Astrocyte (in vitro differentiated cells and primary cell): ENCODE results near the gene SH3RF1. TPM values are rescaled to one million over a fixed set of nuclear protein-coding genes. Genes with fewer than 3 reads are reported as not detected.

Source experiments
- DNase-seq: peaks from one replicate; pipeline ENCODE4 v3.0.0-alpha.2; 2010; ENCODE audit warnings: low read depth
- FAIRE-seq: peaks from 2 replicates; lab custom pipeline; 2011; peaks lifted over from hg19 to GRCh38; lab: Jason Lieb, UNC
- H2AFZ ChIP-seq: 2 replicates; pipeline ENCODE4 v1.6.0; 2012; ENCODE audit warnings: low read depth, low read length, inconsistent platforms
- H3K27ac ChIP-seq: 2 replicates; pipeline ENCODE4 v1.5.1; 2011; ENCODE audit warnings: low read depth, low read length, inconsistent platforms
- H3K27me3 ChIP-seq: 2 replicates; pipeline ENCODE4 v1.6.0; 2011; ENCODE audit warnings: low read length, inconsistent platforms; ENCODE audit not compliant: insufficient read depth
- H3K36me3 ChIP-seq: 2 replicates; pipeline ENCODE4 v1.5.1; 2011; ENCODE audit warnings: low read length, inconsistent platforms; ENCODE audit not compliant: insufficient read depth
- H3K4me1 ChIP-seq: 2 replicates; pipeline ENCODE4 v1.5.1; 2011; ENCODE audit warnings: low read length, inconsistent platforms; ENCODE audit not compliant: insufficient read depth
- H3K4me2 ChIP-seq: 2 replicates; pipeline ENCODE4 v1.6.0; 2012; ENCODE audit warnings: low read length, inconsistent platforms
- H3K4me3 ChIP-seq: 2 replicates; pipeline ENCODE4 v1.5.1; 2011; ENCODE audit warnings: low read depth, mild to moderate bottlenecking, low read length, inconsistent platforms; ENCODE audit not compliant: insufficient read depth
- H3K79me2 ChIP-seq: 2 replicates; pipeline ENCODE4 v1.6.0; 2012; ENCODE audit warnings: mild to moderate bottlenecking, low read length, inconsistent platforms; ENCODE audit not compliant: insufficient read depth
- H3K9ac ChIP-seq: 2 replicates; pipeline ENCODE4 v1.6.0; 2012; ENCODE audit warnings: mild to moderate bottlenecking, low read length, inconsistent platforms
- H3K9me3 ChIP-seq: 2 replicates; pipeline ENCODE4 v1.5.1; 2012; ENCODE audit warnings: low read depth, mild to moderate bottlenecking, low read length, inconsistent platforms; ENCODE audit not compliant: insufficient read depth
- H4K20me1 ChIP-seq: 2 replicates; pipeline ENCODE4 v1.6.0; 2012; ENCODE audit warnings: low read length, inconsistent platforms; ENCODE audit not compliant: insufficient read depth
- H3K27ac Mint-ChIP-seq: one replicate; pipeline ENCODE4 v1.8.0; 2021; ENCODE audit warnings: mild to moderate bottlenecking, mixed read lengths; ENCODE audit not compliant: unreplicated experiment
- H3K27me3 Mint-ChIP-seq: one replicate; pipeline ENCODE4 v1.8.0; 2021; ENCODE audit warnings: low read depth, mixed read lengths; ENCODE audit not compliant: unreplicated experiment
- H3K36me3 Mint-ChIP-seq: one replicate; pipeline ENCODE4 v1.8.0; 2021; ENCODE audit warnings: low read depth, mixed read lengths; ENCODE audit not compliant: unreplicated experiment
- H3K4me1 Mint-ChIP-seq: one replicate; pipeline ENCODE4 v1.8.0; 2021; ENCODE audit warnings: low read depth, mixed read lengths; ENCODE audit not compliant: unreplicated experiment
- H3K4me3 Mint-ChIP-seq: one replicate; pipeline ENCODE4 v1.8.0; 2021; ENCODE audit warnings: mild to moderate bottlenecking, moderate library complexity, mixed read lengths; ENCODE audit not compliant: unreplicated experiment
- H3K9me3 Mint-ChIP-seq: one replicate; pipeline ENCODE4 v1.8.0; 2021; ENCODE audit warnings: mild to moderate bottlenecking, mixed read lengths; ENCODE audit not compliant: unreplicated experiment
- EZH2 ChIP-seq: IDR thresholded peaks from 2 replicates; pipeline ENCODE4 v1.6.1; 2012; ENCODE audit warnings: mild to moderate bottlenecking, low read length, inconsistent platforms; ENCODE audit not compliant: insufficient read depth
- total RNA-seq: library from RNA; stranded (reverse); gene quantifications from 2 replicates; pipeline ENCODE4 v1.2.1, GENCODE V29; 2021
- TF ChIP-seq, protein P1 (sequence below): IDR thresholded peaks from 2 replicates; pipeline ENCODE4 v1.5.1; 2011; ENCODE audit warnings: low read depth, mild to moderate bottlenecking, inconsistent platforms, low read length, moderate library complexity; ENCODE audit not compliant: insufficient read depth

The SH3RF1 gene
- total RNA-seq, 1 donor from 2014 or later, result 25.9 TPM

GRCh38 chr4:169127314-169127713 lies 143.4 kb downstream of the SH3RF1 start:
- Histone ChIP-seq H3K79me2 (no peaks in the 10 kb centered on the region), H3K27me3 (no peaks in the 10 kb centered on the region), H4K20me1 (no peaks in the 10 kb centered on the region), H2AFZ (no peak overlapping the region), H3K4me1 (no peaks in the 10 kb centered on the region), H3K4me3 (no peak overlapping the region), H3K9me3 (no peaks in the 10 kb centered on the region), H3K4me2 (no peak overlapping the region), H3K9ac (no peak overlapping the region), H3K27ac (no peak overlapping the region), H3K36me3 (peaks cover 58% of the 10 kb centered on the region)
- no peak overlapping the region for H3K4me3 Mint-ChIP-seq
- FAIRE-seq, result no peak
- H3K4me1 Mint-ChIP-seq, result peaks cover 2% of the 10 kb centered on the region
- H3K36me3 Mint-ChIP-seq, result peaks cover 15% of the 10 kb centered on the region
- no peaks in the 10 kb centered on the region for H3K9me3 Mint-ChIP-seq
- no peak overlapping the region for H3K27ac Mint-ChIP-seq
- DNase-seq, result no peak
- no peak for TF ChIP-seq EZH2
- TF ChIP-seq, protein P1, sequence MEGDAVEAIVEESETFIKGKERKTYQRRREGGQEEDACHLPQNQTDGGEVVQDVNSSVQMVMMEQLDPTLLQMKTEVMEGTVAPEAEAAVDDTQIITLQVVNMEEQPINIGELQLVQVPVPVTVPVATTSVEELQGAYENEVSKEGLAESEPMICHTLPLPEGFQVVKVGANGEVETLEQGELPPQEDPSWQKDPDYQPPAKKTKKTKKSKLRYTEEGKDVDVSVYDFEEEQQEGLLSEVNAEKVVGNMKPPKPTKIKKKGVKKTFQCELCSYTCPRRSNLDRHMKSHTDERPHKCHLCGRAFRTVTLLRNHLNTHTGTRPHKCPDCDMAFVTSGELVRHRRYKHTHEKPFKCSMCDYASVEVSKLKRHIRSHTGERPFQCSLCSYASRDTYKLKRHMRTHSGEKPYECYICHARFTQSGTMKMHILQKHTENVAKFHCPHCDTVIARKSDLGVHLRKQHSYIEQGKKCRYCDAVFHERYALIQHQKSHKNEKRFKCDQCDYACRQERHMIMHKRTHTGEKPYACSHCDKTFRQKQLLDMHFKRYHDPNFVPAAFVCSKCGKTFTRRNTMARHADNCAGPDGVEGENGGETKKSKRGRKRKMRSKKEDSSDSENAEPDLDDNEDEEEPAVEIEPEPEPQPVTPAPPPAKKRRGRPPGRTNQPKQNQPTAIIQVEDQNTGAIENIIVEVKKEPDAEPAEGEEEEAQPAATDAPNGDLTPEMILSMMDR, result no peak
- no peaks in the 10 kb centered on the region for H3K27me3 Mint-ChIP-seq

DNA sequence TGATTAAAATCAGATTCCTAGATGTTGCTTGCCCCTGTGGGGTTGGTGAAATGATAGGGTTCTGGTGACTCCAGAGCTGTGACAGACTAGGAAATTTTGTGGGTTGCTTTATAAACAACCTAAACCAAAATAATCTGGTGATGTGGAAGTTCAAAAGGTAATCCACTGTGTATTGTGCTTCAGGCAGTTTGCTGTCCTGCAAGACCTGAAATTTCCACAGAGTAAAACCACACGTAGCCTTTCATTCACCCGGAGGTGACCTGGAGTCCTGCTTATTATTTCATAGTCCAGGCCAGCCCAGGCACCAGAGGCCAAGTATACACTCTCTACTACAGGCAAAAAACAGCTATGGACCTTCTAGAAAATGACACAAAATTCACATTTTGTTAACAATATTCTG lies 146.1 kb downstream of the SH3RF1 start:
- no peaks in the 10 kb centered on the region for H3K27me3 Mint-ChIP-seq
- Histone ChIP-seq H3K36me3 (peaks cover 64% of the 10 kb centered on the region), H3K4me3 (no peak overlapping the region), H2AFZ (no peak overlapping the region), H3K27me3 (no peaks in the 10 kb centered on the region), H4K20me1 (no peaks in the 10 kb centered on the region), H3K27ac (no peak overlapping the region), H3K9me3 (no peaks in the 10 kb centered on the region), H3K79me2 (no peaks in the 10 kb centered on the region), H3K4me1 (no peaks in the 10 kb centered on the region), H3K4me2 (no peak overlapping the region), H3K9ac (no peak overlapping the region)
- H3K4me1 Mint-ChIP-seq, result no peaks in the 10 kb centered on the region
- FAIRE-seq (peak; percentile 45), DNase-seq (no peak)
- peaks cover 11% of the 10 kb centered on the region for H3K36me3 Mint-ChIP-seq
- TF ChIP-seq, protein P1, result no peak
- no peak for TF ChIP-seq EZH2
- H3K27ac Mint-ChIP-seq, result no peak overlapping the region
- no peak overlapping the region for H3K4me3 Mint-ChIP-seq
- no peaks in the 10 kb centered on the region for H3K9me3 Mint-ChIP-seq

- DNase-seq (no peak), FAIRE-seq (no peak)
- Histone ChIP-seq H2AFZ (no peak overlapping the region), H3K27ac (no peak overlapping the region), H3K4me2 (no peak overlapping the region), H3K9ac (no peak overlapping the region), H3K79me2 (no peaks in the 10 kb centered on the region), H3K27me3 (no peaks in the 10 kb centered on the region), H4K20me1 (no peaks in the 10 kb centered on the region), H3K4me1 (peaks cover 10% of the 10 kb centered on the region), H3K9me3 (no peaks in the 10 kb centered on the region), H3K36me3 (peaks cover 47% of the 10 kb centered on the region), H3K4me3 (no peak overlapping the region)
- no peak overlapping the region for H3K4me3 Mint-ChIP-seq
- no peaks in the 10 kb centered on the region for H3K9me3 Mint-ChIP-seq
- H3K4me1 Mint-ChIP-seq, result peaks cover 6% of the 10 kb centered on the region
- H3K36me3 Mint-ChIP-seq, result peaks cover 8% of the 10 kb centered on the region
- no peaks in the 10 kb centered on the region for H3K27me3 Mint-ChIP-seq
- H3K27ac Mint-ChIP-seq, result no peak overlapping the region
- TF ChIP-seq EZH2, result no peak
- TF ChIP-seq, protein P1, result no peak
Measured at GRCh38 chr4:169122422-169122821, 148.3 kb downstream of the SH3RF1 start.
